H1 (cell line): ENCODE results near the gene DKKL1. TPM values are rescaled to one million over a fixed set of nuclear protein-coding genes. Genes with fewer than 3 reads are reported as not detected.

Source experiments
- CTCF ChIA-PET: fragments of 300-600 bp; sonication (Branson Sonifier 250); formaldehyde crosslinking; loops from one replicate; lab custom pipeline; 2021; ENCODE audit not compliant: partially characterized antibody; lab: Charles Lee
- POLR2A ChIA-PET: fragments of 300-600 bp; sonication (Branson Sonifier 250); formaldehyde crosslinking; loops from one replicate; lab custom pipeline; 2021; ENCODE audit warnings: inconsistent platforms; ENCODE audit not compliant: partially characterized antibody; lab: Charles Lee
- DNase-seq, 2 experiments: peaks; one replicate each; pipeline versions ENCODE4 v3.0.0 to v3.0.0-alpha.2; 2010 to 2022; ENCODE audit warnings: low spot score in 2 of 2, low read depth in 1 of 2, mixed read lengths in 1 of 2
- FAIRE-seq: peaks from 2 replicates; lab custom pipeline; 2011; peaks lifted over from hg19 to GRCh38; lab: Jason Lieb, UNC
- H2AFZ ChIP-seq: 2 replicates; pipeline ENCODE4 v1.8.1; 2012; ENCODE audit warnings: low read length, inconsistent platforms
- H2AK5ac ChIP-seq: 2 replicates; pipeline ENCODE4 v1.6.1; 2013; ENCODE audit warnings: low read depth, low read length
- H2BK120ac ChIP-seq: replicated peaks from 2 replicates; pipeline ENCODE3; 2013; ENCODE audit warnings: low read depth, low read length, inconsistent platforms
- H2BK12ac ChIP-seq: 2 replicates; pipeline ENCODE4 v1.6.1; 2013; ENCODE audit warnings: low read depth, low read length
- H2BK15ac ChIP-seq: 2 replicates; pipeline ENCODE4 v1.6.1; 2013; ENCODE audit warnings: low read length
- H2BK20ac ChIP-seq: 2 replicates; pipeline ENCODE4 v1.6.1; 2013; ENCODE audit warnings: low read length
- H2BK5ac ChIP-seq: 2 replicates; pipeline ENCODE4 v1.6.1; 2013; ENCODE audit warnings: low read depth, low read length
- H3K14ac ChIP-seq: 2 replicates; pipeline ENCODE4 v1.6.1; 2013; ENCODE audit warnings: inconsistent platforms; ENCODE audit not compliant: insufficient read length
- H3K18ac ChIP-seq: 2 replicates; pipeline ENCODE4 v1.6.1; 2013; ENCODE audit warnings: low read length; ENCODE audit errors: extremely low read depth
- H3K23ac ChIP-seq: 2 replicates; pipeline ENCODE4 v1.6.1; 2013; ENCODE audit warnings: inconsistent platforms; ENCODE audit not compliant: insufficient read length
- H3K23me2 ChIP-seq: 2 replicates; pipeline ENCODE4 v1.6.1; 2013; ENCODE audit warnings: low read depth, low read length
- H3K27ac ChIP-seq: 2 replicates; pipeline ENCODE4 v1.6.1; 2011; ENCODE audit warnings: low read depth, low read length, inconsistent platforms
- H3K27me3 ChIP-seq, 4 experiments: replicated peaks in 1 of 4; 1 replicate in 1 of 4; 2 replicates in 3 of 4; pipeline versions ENCODE4 v1.6.1 to v1.8.1; 2011 to 2013; ENCODE audit warnings: low read length in 3 of 4, mild to moderate bottlenecking in 3 of 4, inconsistent platforms in 2 of 4, mixed read lengths in 2 of 4, moderate library complexity in 1 of 4; ENCODE audit not compliant: control insufficient read depth in 3 of 4, insufficient read depth in 3 of 4; ENCODE audit errors: extremely low read depth in 1 of 4
- H3K36me3 ChIP-seq, 4 experiments: 2 replicates each; pipeline versions ENCODE4 v1.6.1 to v1.8.1; 2011 to 2013; ENCODE audit warnings: mild to moderate bottlenecking in 4 of 4, low read length in 3 of 4, moderate library complexity in 2 of 4, control low read depth in 1 of 4, inconsistent platforms in 1 of 4; ENCODE audit not compliant: insufficient read depth in 4 of 4, control insufficient read depth in 2 of 4
- H3K4ac ChIP-seq: replicated peaks from 2 replicates; pipeline ENCODE3; 2013; ENCODE audit warnings: low read length, low read depth, mixed read lengths, inconsistent platforms; ENCODE audit not compliant: insufficient read length
- H3K4me1 ChIP-seq, 4 experiments: replicated peaks in 1 of 4; 1 replicate in 1 of 4; 2 replicates in 3 of 4; pipeline versions ENCODE4 v1.6.1 to v1.8.1; 2011 to 2013; ENCODE audit warnings: low read length in 3 of 4, inconsistent platforms in 2 of 4, mixed read lengths in 1 of 4; ENCODE audit not compliant: insufficient read depth in 4 of 4, control insufficient read depth in 3 of 4
- H3K4me2 ChIP-seq, 2 experiments: 2 replicates each; pipeline versions ENCODE4 v1.6.1 to v1.8.1; 2011 to 2013; ENCODE audit warnings: low read depth in 2 of 2, low read length in 2 of 2, control low read depth in 1 of 2, inconsistent platforms in 1 of 2, mild to moderate bottlenecking in 1 of 2; ENCODE audit not compliant: insufficient read depth in 1 of 2
- H3K4me3 ChIP-seq, 4 experiments: fragments of 200-600, 300-600 bp in 1 of 4; sonication (generic), shearing (Covaris generic), sonication (Bioruptor Twin) in 1 of 4; 2 replicates each; pipeline versions ENCODE4 v1.5.1 to v1.8.1; 2011 to 2016; ENCODE audit warnings: low read length in 4 of 4, low read depth in 3 of 4, control low read depth in 2 of 4, inconsistent platforms in 2 of 4, mild to moderate bottlenecking in 2 of 4, mixed read lengths in 1 of 4, moderate library complexity in 1 of 4; ENCODE audit not compliant: insufficient read depth in 2 of 4; ENCODE audit errors: extremely low read depth in 1 of 4
- H3K56ac ChIP-seq: replicated peaks from 2 replicates; pipeline ENCODE3; 2013; ENCODE audit warnings: low read depth, mild to moderate bottlenecking, mixed read lengths, low read length, inconsistent platforms; ENCODE audit not compliant: insufficient read length
- H3K79me1 ChIP-seq: 2 replicates; pipeline ENCODE4 v1.6.1; 2013; ENCODE audit warnings: low read depth, low read length, control low read depth
- H3K79me2 ChIP-seq, 2 experiments: 2 replicates each; pipeline versions ENCODE4 v1.6.1 to v1.8.1; 2012 to 2013; ENCODE audit warnings: low read length in 2 of 2, mild to moderate bottlenecking in 2 of 2, inconsistent platforms in 1 of 2; ENCODE audit not compliant: insufficient read depth in 2 of 2, control insufficient read depth in 1 of 2
- H3K9ac ChIP-seq, 4 experiments: replicated peaks in 1 of 4; 1 replicate in 1 of 4; 2 replicates in 3 of 4; pipeline versions ENCODE4 v1.6.1 to v1.8.1; 2011 to 2013; ENCODE audit warnings: low read depth in 3 of 4, low read length in 3 of 4, control low read depth in 2 of 4, mild to moderate bottlenecking in 2 of 4, moderate library complexity in 2 of 4, inconsistent platforms in 1 of 4; ENCODE audit errors: extremely low read depth in 1 of 4
- H3K9me3 ChIP-seq, 2 experiments: 2 replicates each; pipeline versions ENCODE4 v1.6.1 to v1.8.1; 2012 to 2013; ENCODE audit warnings: mild to moderate bottlenecking in 2 of 2, moderate library complexity in 2 of 2, control low read depth in 1 of 2, inconsistent platforms in 1 of 2, low read depth in 1 of 2, low read length in 1 of 2, mixed read lengths in 1 of 2; ENCODE audit not compliant: insufficient read depth in 2 of 2
- H4K20me1 ChIP-seq, 2 experiments: replicated peaks in 1 of 2; 2 replicates each; pipeline versions ENCODE3 to v1.8.1; 2011 to 2013; ENCODE audit warnings: inconsistent platforms in 2 of 2, low read length in 2 of 2, mild to moderate bottlenecking in 1 of 2; ENCODE audit not compliant: insufficient read depth in 2 of 2, control insufficient read depth in 1 of 2
- H4K5ac ChIP-seq: 2 replicates; pipeline ENCODE4 v1.6.1; 2013; ENCODE audit warnings: low read length, low read depth, mixed read lengths, inconsistent platforms; ENCODE audit not compliant: insufficient read length
- H4K8ac ChIP-seq: 2 replicates; pipeline ENCODE4 v1.8.0; 2013; ENCODE audit warnings: mild to moderate bottlenecking, moderate library complexity, low read length, inconsistent platforms; ENCODE audit not compliant: insufficient read depth; ENCODE audit errors: extremely low read depth
- H4K91ac ChIP-seq: replicated peaks from 2 replicates; pipeline ENCODE3; 2013; ENCODE audit warnings: low read length, mixed read lengths, inconsistent platforms; ENCODE audit not compliant: insufficient read length
- BRCA1 ChIP-seq: IDR thresholded peaks from 2 replicates; pipeline ENCODE4 v1.6.1; 2012; ENCODE audit warnings: low read depth, low read length, improper control_type of control experiment
- FOSL1 ChIP-seq: IDR thresholded peaks from 2 replicates; pipeline ENCODE4 v1.6.1; 2011; ENCODE audit warnings: mild to moderate bottlenecking, low read depth, low read length, moderate library complexity; ENCODE audit not compliant: insufficient read depth
- MAFK ChIP-seq: IDR thresholded peaks from 2 replicates; pipeline ENCODE4 v1.6.1; 2012; ENCODE audit warnings: low read depth, mild to moderate bottlenecking, improper control_type of control experiment, low read length
- POLR2A ChIP-seq, 2 experiments: IDR thresholded peaks; 1 replicate in 1 of 2; 2 replicates in 1 of 2; pipeline ENCODE4 v1.6.1; 2011; ENCODE audit warnings: low read depth in 2 of 2, low read length in 2 of 2, mild to moderate bottlenecking in 2 of 2; ENCODE audit errors: control extremely low read depth in 1 of 2
- RFX5 ChIP-seq: IDR thresholded peaks from 2 replicates; pipeline ENCODE4 v1.6.1; 2011; ENCODE audit warnings: low read depth, low read length, improper control_type of control experiment, borderline replicate concordance
- RNF2 ChIP-seq: fragments of 200-900, 300-1000 bp; sonication (generic); IDR thresholded peaks from 2 replicates; pipeline ENCODE4 v1.7.1; 2016; ENCODE audit warnings: borderline replicate concordance, low read depth, mild to moderate bottlenecking, antibody characterized with exemption, low read length; ENCODE audit not compliant: poor library complexity, severe bottlenecking; ENCODE audit errors: missing control alignments
- SIRT6 ChIP-seq: IDR thresholded peaks from one replicate; pipeline ENCODE4 v1.7.1; 2012; ENCODE audit warnings: low read length, inconsistent platforms
- TBP ChIP-seq: IDR thresholded peaks from 2 replicates; pipeline ENCODE4 v1.6.1; 2011; ENCODE audit warnings: low read depth, low read length, improper control_type of control experiment
- TCF12 ChIP-seq: IDR thresholded peaks from 2 replicates; pipeline ENCODE4 v1.6.1; 2011; ENCODE audit warnings: low read depth, mild to moderate bottlenecking, low read length
- TEAD4 ChIP-seq: IDR thresholded peaks from 2 replicates; pipeline ENCODE4 v1.6.1; 2012; ENCODE audit warnings: low read depth, low read length, inconsistent platforms, mixed read lengths
- WGBS, 2 experiments: shearing (Covaris generic) in 1 of 2; methylation state at CpG; one replicate each; pipeline versions ENCODE4 v1.1.6 to v1.1.7; 2013 to 2015; ENCODE audit warnings: low lambda C conversion rate in 2 of 2, mixed read lengths in 2 of 2, inconsistent platforms in 1 of 2, low coverage in 1 of 2, missing lambda C conversion rate in 1 of 2; ENCODE audit not compliant: insufficient replicate concordance in 2 of 2, insufficient coverage in 1 of 2, insufficient read length in 1 of 2; ENCODE audit errors: extremely low coverage in 1 of 2, missing lambda C conversion rate in 1 of 2; 5-methylcytosine and 5-hydroxymethylcytosine counted together
- polyA plus RNA-seq, 7 experiments: library from polyadenylated mRNA; depleted of rRNA in 3 of 7; stranded (reverse) in 5 of 7; unstranded in 2 of 7; fragments of >200 nt in 5 of 7; fragments of 200-250 nt in 2 of 7; gene quantifications; 1 replicate in 5 of 7; 2 replicates in 1 of 7; 4 replicates in 1 of 7; pipeline versions ENCODE4 v1.2.1 to v1.2.3, GENCODE V29; 2011 to 2013; ENCODE audit warnings: missing spikeins in 2 of 7, mixed read lengths in 2 of 7
- total RNA-seq: library from RNA; stranded (reverse); fragmentation: NEBNext Ultra II Directional; extraction: Animal tissue kit (Norgen Biotek cat#: 25700); gene quantifications from 2 replicates; pipeline ENCODE4 v1.2.1, GENCODE V29; 2021

The DKKL1 gene
- total and polyA plus RNA-seq, 2 of the 8 experiments (the other 6 are each of a cell fraction or from before 2014, with no cell fraction given), result 2.6 to 6.8 TPM

DNA sequence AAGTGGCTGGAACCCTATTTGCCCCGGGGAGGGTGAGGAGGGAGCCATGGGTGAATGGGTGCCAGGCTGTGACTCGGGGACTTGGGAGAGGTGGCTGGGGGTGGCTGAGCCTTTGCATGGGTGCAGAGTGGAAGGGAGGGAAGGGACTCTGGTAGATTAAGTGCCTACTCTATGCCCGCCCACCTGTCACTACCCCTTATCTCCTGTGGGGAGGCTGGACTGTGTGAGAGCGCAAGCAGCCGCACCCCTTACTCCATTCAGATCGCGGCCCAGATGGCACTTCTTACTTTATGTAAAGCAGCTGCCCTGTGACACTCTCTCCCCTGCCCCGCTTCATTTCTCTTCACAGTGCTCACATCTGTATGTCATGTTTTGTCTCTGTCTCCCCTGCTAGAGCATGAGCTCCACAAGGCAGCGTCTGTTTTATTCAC lies 27.3 kb downstream of the DKKL1 start:
- Histone ChIP-seq H3K27ac (no peak overlapping the region), H2BK20ac (no peak overlapping the region), H3K9me3 (no peaks in the 10 kb centered on the region), H3K56ac (no peak overlapping the region), H3K18ac (no peak overlapping the region), H3K23me2 (no peaks in the 10 kb centered on the region; the same call in 1 of the 2 replicates), H3K36me3 (no peaks in the 10 kb centered on the region), H3K23ac (no peak overlapping the region), H3K14ac (no peak overlapping the region), H4K91ac (no peak overlapping the region), H2BK15ac (no peak overlapping the region), H2BK12ac (no peak overlapping the region), H2BK120ac (no peak overlapping the region), H4K8ac (no peak overlapping the region), H3K27me3 (no peaks in the 10 kb centered on the region), H3K79me2 (no peaks in the 10 kb centered on the region), H3K4me1 (peaks cover 0 to 8% (median 3%) of the 10 kb centered on the region in 4 experiments; a peak in 3 of 7 replicates), H3K4me3 (no peak overlapping the region), H2BK5ac (no peak overlapping the region), H4K20me1 (no peaks in the 10 kb centered on the region), H3K4me2 (no peak overlapping the region), H2AFZ (no peak overlapping the region), H3K79me1 (no peaks in the 10 kb centered on the region), H3K4ac (no peak overlapping the region), H4K5ac (no peak overlapping the region), H3K9ac (no peak overlapping the region), H2AK5ac (no peak overlapping the region)
- TF ChIP-seq TEAD4 (no peak), BRCA1 (no peak), SIRT6 (no peak), TCF12 (no peak), POLR2A (IDR thresholded peaks at IDR 0.05; ENCODE audit: control extremely low read depth in 1 of 2, low read depth in 2 of 2, low read length in 2 of 2) (no peak), MAFK (no peak), RFX5 (no peak), FOSL1 (no peak), RNF2 (no peak), TBP (no peak)
- FAIRE-seq (no peak), DNase-seq (no peak)
- WGBS, 2 experiments, result 85% methylated on average over 9 of the region's 9 CpGs; no CpG with 5 or more reads in 1 of the 2 experiments
- CTCF ChIA-PET, result interaction anchor here (0.6 to 10.4 kb wide), 21 partner anchors 8 to 116 kb away, joined by 3 to 291 read pairs (median 7); partner anchors contain the start of genes GFY, PTH2 and SLC17A7
- POLR2A ChIA-PET, result interaction anchor here (0.7 to 2.0 kb wide), 7 partner anchors 22 to 58 kb away, joined by 3 to 7 read pairs (median 4); no protein-coding TSS in a partner anchor
